H1 (cell line): Measurements from ENCODE around the gene TLR9. TPM values are rescaled to one million over a fixed set of nuclear protein-coding genes. Genes with fewer than 3 reads are reported as not detected.

Experiments
- CHD7 ChIP-seq: fragments of 300-600 bp; sonication (generic); IDR thresholded peaks from 2 replicates; pipeline ENCODE4 v1.7.1; 2012; ENCODE audit warnings: low read length, moderate library complexity, mild to moderate bottlenecking, inconsistent platforms; ENCODE audit not compliant: insufficient replicate concordance
- SIX5 ChIP-seq: IDR thresholded peaks from 2 replicates; pipeline ENCODE4 v1.6.1; 2011; ENCODE audit warnings: mild to moderate bottlenecking, low read depth, low read length
- polyA plus RNA-seq, 7 experiments: library from polyadenylated mRNA; depleted of rRNA in 3 of 7; stranded (reverse) in 5 of 7; unstranded in 2 of 7; fragments of >200 nt in 5 of 7; fragments of 200-250 nt in 2 of 7; gene quantifications; 1 replicate in 5 of 7; 2 replicates in 1 of 7; 4 replicates in 1 of 7; pipeline versions ENCODE4 v1.2.1 to v1.2.3, GENCODE V29; 2011 to 2013; ENCODE audit warnings: missing spikeins in 2 of 7, mixed read lengths in 2 of 7
- total RNA-seq: library from RNA; stranded (reverse); fragmentation: NEBNext Ultra II Directional; extraction: Animal tissue kit (Norgen Biotek cat#: 25700); gene quantifications from 2 replicates; pipeline ENCODE4 v1.2.1, GENCODE V29; 2021

Gene TLR9
- total and polyA plus RNA-seq, 2 of the 8 experiments (the other 6 are each of a cell fraction or from before 2014, with no cell fraction given), result 0.05 TPM; not detected in 1

DNA sequence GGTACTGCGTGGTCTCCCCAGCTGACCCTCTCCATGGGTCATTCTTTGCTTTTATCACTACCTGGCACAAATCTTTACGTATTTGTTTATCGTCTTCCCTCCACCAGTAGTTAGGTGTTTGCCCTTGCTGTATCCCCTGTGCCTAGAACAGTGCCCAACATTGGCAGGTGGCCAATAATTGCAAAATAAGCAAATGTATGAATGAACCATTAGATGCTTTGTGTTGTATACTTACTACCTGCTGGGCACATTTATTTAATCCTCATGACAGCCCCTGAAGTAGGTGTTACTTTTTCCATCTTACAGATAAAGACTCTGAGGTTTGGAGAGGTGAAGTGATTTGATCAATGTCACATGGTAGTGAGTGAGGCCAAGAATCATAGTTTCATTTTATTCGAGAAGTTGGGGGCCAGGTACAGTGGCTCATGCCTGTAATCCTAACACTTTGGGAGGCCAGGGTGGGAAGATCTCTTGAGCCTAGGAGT, 15.5 kb upstream of the TLR9 start (continued):
- TF ChIP-seq CHD7 (no peak), SIX5 (no peak)
